Sigmoid colon (tissue), 7 donors: ENCODE measurements around the gene LRRC2. TPM values are rescaled to one million over a fixed set of nuclear protein-coding genes. Genes with fewer than 3 reads are reported as not detected.
"Not testable (repeated sequence)": the region's sequence is repeated elsewhere in the genome, so short reads cannot be mapped to it uniquely, and the experiment has no call there.

Experiments used
- DNase-seq: peaks from one replicate; pipeline ENCODE4 v3.0.0-alpha.2; 2019
- H3K27ac ChIP-seq, 4 donors: fragments of 200-600 bp; sonication (generic); one replicate each; pipeline ENCODE4 v1.5.1; 2016 to 2019; ENCODE audit warnings: mild to moderate bottlenecking in 1 of 4
- H3K27me3 ChIP-seq, 3 donors: fragments of 200-600 bp; sonication (generic); one replicate each; pipeline ENCODE4 v1.5.1; 2019; ENCODE audit warnings: mild to moderate bottlenecking in 1 of 3
- H3K36me3 ChIP-seq, 4 donors: fragments of 200-600 bp; sonication (generic); one replicate each; pipeline ENCODE4 v1.5.1; 2016 to 2019
- H3K4me1 ChIP-seq, 4 donors: fragments of 200-600 bp; sonication (generic); one replicate each; pipeline ENCODE4 v1.5.1; 2017 to 2019
- H3K4me3 ChIP-seq, 4 donors: fragments of 200-600 bp; sonication (generic); one replicate each; pipeline ENCODE4 v1.5.1; 2017 to 2019; ENCODE audit warnings: mild to moderate bottlenecking in 2 of 4, moderate library complexity in 1 of 4
- H3K9me3 ChIP-seq, 4 donors: fragments of 200-600 bp in 3 of 4; sonication (generic) in 3 of 4; one replicate each; pipeline versions ENCODE4 v1.5.1 to v1.6.1; 2013 to 2019
- EP300 ChIP-seq, 4 donors: sonication (generic); formaldehyde crosslinking; IDR thresholded peaks; one replicate each; pipeline ENCODE4 v1.6.1; 2017; ENCODE audit warnings: antibody characterized with exemption in 4 of 4
- POLR2A ChIP-seq, 2 donors: fragments of 450-650 bp; IDR thresholded peaks; one replicate each; pipeline ENCODE4 v1.6.1; 2016; ENCODE audit warnings: antibody characterized with exemption in 2 of 2, mild to moderate bottlenecking in 2 of 2, moderate library complexity in 2 of 2
- POLR2AphosphoS5 ChIP-seq, 4 donors: sonication (generic); formaldehyde crosslinking; IDR thresholded peaks; one replicate each; pipeline ENCODE4 v1.6.1; 2017; ENCODE audit warnings: antibody characterized with exemption in 4 of 4
- WGBS, 2 donors: extraction: QIAGEN DNeasy Blood & Tissue Kit; methylation state at CpG; one replicate each; pipeline ENCODE4 v1.1.7; 2013; 5-methylcytosine and 5-hydroxymethylcytosine counted together
- intact Hi-C: fragments of 100-400 bp; cut with DNase I; formaldehyde crosslinking; loops from one replicate; pipeline ENCODE4 v1.15.1; 2023
- polyA plus RNA-seq, 3 donors: library from polyadenylated mRNA; stranded (reverse); fragments of 200-250 nt; gene quantifications; one replicate each; pipeline ENCODE4 v1.2.3, GENCODE V29; 2013
- total RNA-seq, 4 donors: library from RNA; depleted of rRNA; stranded (reverse); fragments of >200 nt; gene quantifications; one replicate each; pipeline ENCODE4 v1.1.0, GENCODE V29; 2016
- TF ChIP-seq, protein P1 (sequence below), 4 experiments: fragments of 450-650 bp in 3 of 4; fragments of 200-600 bp in 1 of 4; IDR thresholded peaks; one replicate each; pipeline ENCODE4 v1.5.1; 2016 to 2019; ENCODE audit warnings: antibody characterized with exemption in 4 of 4, mild to moderate bottlenecking in 3 of 4, moderate library complexity in 2 of 4
- donor health status: healthy with polysubstance abuse.
- donor health status: Bipolar disorder and iron deficiency.
- donor health status: healthy.

LRRC2 gene
- total and polyA plus RNA-seq, 7 donors, result 0.46 to 11.1 (median 3.6) TPM

DNA sequence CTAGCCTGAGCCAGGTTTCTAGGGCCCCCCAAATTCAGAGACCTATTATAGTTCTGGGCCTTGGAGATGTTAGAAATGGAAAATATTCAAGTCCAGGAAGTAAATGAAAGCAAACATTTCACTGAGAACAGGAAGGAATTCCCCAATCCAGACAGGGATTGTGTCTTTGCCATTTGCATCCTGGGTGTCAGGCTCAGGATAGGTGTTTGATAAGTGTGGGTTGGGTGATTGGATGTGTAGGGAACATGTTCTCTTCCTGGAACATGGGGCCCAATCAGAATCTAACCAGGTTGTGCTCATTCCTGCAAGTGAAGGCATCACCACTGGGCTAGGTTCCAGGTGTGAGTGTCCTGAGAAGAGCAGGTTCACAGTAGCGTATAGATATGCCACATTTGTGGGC, 14.6 kb upstream of the LRRC2 start:
- Histone ChIP-seq H3K36me3 (no peaks in the 10 kb centered on the region), H3K4me1 (no peaks in the 10 kb centered on the region), H3K27me3 (peaks cover 1 to 37% (median 7%) of the 10 kb centered on the region in 3 donors), H3K9me3 (no peaks in the 10 kb centered on the region), H3K4me3 (no peak overlapping the region), H3K27ac (no peak overlapping the region)
- 59 to 91% methylated on average over 1 of the region's 1 CpG for WGBS, 2 donors
- intact Hi-C loops, result no loop called here
- no peak for DNase-seq
- TF ChIP-seq POLR2AphosphoS5 (IDR thresholded peaks at IDR 0.05), result no peak
- no peak for TF ChIP-seq EP300 (IDR thresholded peaks at IDR 0.05)
- TF ChIP-seq, protein P1, sequence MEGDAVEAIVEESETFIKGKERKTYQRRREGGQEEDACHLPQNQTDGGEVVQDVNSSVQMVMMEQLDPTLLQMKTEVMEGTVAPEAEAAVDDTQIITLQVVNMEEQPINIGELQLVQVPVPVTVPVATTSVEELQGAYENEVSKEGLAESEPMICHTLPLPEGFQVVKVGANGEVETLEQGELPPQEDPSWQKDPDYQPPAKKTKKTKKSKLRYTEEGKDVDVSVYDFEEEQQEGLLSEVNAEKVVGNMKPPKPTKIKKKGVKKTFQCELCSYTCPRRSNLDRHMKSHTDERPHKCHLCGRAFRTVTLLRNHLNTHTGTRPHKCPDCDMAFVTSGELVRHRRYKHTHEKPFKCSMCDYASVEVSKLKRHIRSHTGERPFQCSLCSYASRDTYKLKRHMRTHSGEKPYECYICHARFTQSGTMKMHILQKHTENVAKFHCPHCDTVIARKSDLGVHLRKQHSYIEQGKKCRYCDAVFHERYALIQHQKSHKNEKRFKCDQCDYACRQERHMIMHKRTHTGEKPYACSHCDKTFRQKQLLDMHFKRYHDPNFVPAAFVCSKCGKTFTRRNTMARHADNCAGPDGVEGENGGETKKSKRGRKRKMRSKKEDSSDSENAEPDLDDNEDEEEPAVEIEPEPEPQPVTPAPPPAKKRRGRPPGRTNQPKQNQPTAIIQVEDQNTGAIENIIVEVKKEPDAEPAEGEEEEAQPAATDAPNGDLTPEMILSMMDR (IDR thresholded peaks at IDR 0.05), result no peak
- no peak for TF ChIP-seq POLR2A (IDR thresholded peaks at IDR 0.05)

DNA sequence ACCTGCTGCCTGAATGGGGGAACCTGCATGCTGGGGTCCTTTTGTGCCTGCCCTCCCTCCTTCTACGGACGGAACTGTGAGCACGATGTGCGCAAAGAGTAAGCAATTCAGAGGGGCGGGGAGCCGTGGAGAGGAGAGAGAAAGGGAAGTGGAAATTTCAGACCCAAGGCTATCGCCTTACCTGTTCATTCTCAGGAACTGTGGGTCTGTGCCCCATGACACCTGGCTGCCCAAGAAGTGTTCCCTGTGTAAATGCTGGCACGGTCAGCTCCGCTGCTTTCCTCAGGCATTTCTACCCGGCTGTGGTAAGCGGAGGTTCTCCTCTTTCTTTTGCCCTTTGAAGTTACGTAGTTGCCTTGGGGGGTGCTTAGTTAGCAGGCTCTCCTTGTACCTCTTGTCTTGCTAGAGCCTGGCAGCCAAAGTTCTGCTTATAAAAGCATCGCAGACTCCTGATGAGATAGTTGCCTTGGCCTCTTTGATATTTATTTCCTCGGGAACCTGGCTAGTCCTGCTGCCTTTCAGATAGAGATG, 13.7 kb upstream of the LRRC2 start:
- H3K9me3 ChIP-seq, result no peaks in the 10 kb centered on the region
- no peaks in the 10 kb centered on the region for H3K36me3 ChIP-seq
- H3K4me3 ChIP-seq, result no peak overlapping the region
- no peaks in the 10 kb centered on the region for H3K4me1 ChIP-seq
- H3K27ac ChIP-seq, result no peak overlapping the region
- no peak for DNase-seq
- peaks cover 4 to 45% (median 7%) of the 10 kb centered on the region in 3 donors for H3K27me3 ChIP-seq
- intact Hi-C loops, result no loop called here
- WGBS, 2 donors, result 19 to 65% methylated on average over 14 of the region's 14 CpGs
- TF ChIP-seq, protein P1 (IDR thresholded peaks at IDR 0.05), result no peak
- TF ChIP-seq POLR2AphosphoS5 (IDR thresholded peaks at IDR 0.05), result no peak
- no peak for TF ChIP-seq EP300 (IDR thresholded peaks at IDR 0.05)
- TF ChIP-seq POLR2A (IDR thresholded peaks at IDR 0.05), result no peak

DNA sequence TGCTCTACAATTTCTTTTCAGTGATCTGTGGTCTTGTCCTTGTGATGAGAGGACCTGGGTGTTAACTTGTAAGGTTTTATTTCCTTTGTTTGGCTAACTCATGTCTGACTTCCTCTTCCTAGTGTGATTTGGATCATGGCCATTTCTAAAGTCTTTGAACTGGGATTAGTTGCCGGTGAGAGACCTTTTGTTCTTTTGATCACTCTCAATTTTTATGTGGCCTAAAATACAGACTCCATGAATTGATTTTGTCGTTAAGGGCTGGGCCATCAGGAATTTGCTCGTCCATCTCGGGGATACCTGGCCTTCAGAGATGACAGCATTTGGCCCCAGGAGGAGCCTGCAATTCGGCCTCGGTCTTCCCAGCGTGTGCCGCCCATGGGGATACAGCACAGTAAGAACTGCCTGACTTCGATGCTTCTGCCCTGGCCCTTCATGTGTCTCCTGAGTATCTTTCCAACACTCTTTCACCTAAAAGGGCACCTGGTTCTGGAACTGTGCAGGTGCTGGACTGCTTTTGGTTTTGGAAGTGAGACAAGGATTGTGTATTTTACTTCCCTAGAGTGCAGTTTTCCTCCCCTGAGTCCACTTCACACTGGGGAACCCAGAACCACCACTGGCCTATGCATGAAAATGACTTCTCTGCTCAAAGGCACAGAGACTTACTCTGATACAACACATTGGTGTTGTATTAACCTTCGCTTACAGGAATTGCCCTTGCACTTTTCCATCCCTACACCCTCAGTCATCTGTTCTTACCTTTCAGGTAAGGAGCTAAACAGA, 13.1 kb upstream of the LRRC2 start:
- no peaks in the 10 kb centered on the region for H3K4me1 ChIP-seq
- 20 to 61% methylated on average over 10 of the region's 10 CpGs for WGBS, 2 donors
- H3K9me3 ChIP-seq, result no peaks in the 10 kb centered on the region
- H3K4me3 ChIP-seq, result no peak overlapping the region
- H3K27ac ChIP-seq, result no peak overlapping the region
- H3K27me3 ChIP-seq, result peaks cover 4 to 45% (median 7%) of the 10 kb centered on the region in 3 donors
- no peaks in the 10 kb centered on the region for H3K36me3 ChIP-seq
- no peak for TF ChIP-seq EP300 (IDR thresholded peaks at IDR 0.05)
- TF ChIP-seq POLR2A (IDR thresholded peaks at IDR 0.05), result no peak
- TF ChIP-seq, protein P1 (IDR thresholded peaks at IDR 0.05), result no peak
- no peak for TF ChIP-seq POLR2AphosphoS5 (IDR thresholded peaks at IDR 0.05)
- intact Hi-C loops, result no loop called here
- DNase-seq, result no peak

DNA sequence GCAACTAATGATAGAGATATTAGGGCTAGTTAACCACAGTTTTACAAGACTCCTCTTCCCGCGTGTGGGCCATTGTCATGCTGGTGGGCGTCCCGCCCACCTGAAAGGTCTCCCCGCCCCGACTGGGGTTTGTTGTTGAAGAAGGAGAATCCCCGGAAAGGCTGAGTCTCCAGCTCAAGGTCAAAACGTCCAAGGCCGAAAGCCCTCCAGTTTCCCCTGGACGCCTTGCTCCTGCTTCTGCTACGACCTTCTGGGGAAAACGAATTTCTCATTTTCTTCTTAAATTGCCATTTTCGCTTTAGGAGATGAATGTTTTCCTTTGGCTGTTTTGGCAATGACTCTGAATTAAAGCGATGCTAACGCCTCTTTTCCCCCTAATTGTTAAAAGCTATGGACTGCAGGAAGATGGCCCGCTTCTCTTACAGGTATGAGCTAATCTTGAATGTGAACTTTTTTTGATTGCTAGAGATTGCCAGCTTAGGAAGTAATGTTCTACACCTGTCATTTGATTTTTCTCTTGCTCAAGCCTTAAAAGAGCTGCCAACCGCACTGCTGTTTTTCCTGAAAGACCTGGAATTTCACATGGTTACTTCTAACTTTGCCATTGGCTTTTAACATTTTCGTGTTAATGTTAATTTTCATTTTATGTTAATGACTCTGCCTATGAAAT, 11.6 kb upstream of the LRRC2 start:
- H3K9me3 ChIP-seq, H3K4me3 ChIP-seq, H3K27ac ChIP-seq, intact Hi-C loops, H3K4me1 ChIP-seq, H3K36me3 ChIP-seq, DNase-seq: not testable (repeated sequence)
- 78 to 88% methylated on average over 18 of the region's 18 CpGs for WGBS, 2 donors
- peaks cover 4 to 46% (median 7%) of the 10 kb centered on the region in 3 donors for H3K27me3 ChIP-seq

DNA sequence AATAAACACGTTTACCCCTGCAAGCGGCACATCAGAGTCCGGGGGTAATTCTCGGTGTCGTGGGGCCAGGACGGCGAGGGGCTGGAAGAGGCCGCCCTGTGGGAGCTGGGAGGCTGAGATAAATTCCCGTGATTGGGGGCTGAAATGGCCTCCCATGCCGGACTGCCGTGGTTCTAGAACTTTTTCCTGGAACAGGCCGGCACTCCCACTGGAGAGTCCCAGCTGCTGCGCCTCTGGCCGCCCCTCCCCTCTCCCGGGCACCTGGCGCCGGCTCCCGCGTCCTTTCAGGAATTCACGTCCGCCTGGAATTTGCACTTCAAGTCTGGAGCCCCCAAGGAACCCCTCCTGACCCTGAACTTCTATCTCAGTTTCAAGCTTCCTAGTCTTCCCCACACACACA, 10.8 kb upstream of the LRRC2 start:
- Histone ChIP-seq H3K27me3 (peaks cover 4 to 48% (median 7%) of the 10 kb centered on the region in 3 donors), H3K27ac (no peak overlapping the region), H3K9me3 (no peaks in the 10 kb centered on the region), H3K4me1 (no peaks in the 10 kb centered on the region), H3K36me3 (no peaks in the 10 kb centered on the region), H3K4me3 (no peak overlapping the region)
- intact Hi-C loops, result no loop called here
- DNase-seq, result no peak
- 47 to 81% methylated on average over 21 of the region's 21 CpGs for WGBS, 2 donors
- TF ChIP-seq POLR2A (IDR thresholded peaks at IDR 0.05) (no peak), EP300 (IDR thresholded peaks at IDR 0.05) (no peak), POLR2AphosphoS5 (IDR thresholded peaks at IDR 0.05) (no peak)
- TF ChIP-seq, protein P1 (IDR thresholded peaks at IDR 0.05), result no peak
